Measurements from ENCODE around the gene NFATC1.

DNA sequence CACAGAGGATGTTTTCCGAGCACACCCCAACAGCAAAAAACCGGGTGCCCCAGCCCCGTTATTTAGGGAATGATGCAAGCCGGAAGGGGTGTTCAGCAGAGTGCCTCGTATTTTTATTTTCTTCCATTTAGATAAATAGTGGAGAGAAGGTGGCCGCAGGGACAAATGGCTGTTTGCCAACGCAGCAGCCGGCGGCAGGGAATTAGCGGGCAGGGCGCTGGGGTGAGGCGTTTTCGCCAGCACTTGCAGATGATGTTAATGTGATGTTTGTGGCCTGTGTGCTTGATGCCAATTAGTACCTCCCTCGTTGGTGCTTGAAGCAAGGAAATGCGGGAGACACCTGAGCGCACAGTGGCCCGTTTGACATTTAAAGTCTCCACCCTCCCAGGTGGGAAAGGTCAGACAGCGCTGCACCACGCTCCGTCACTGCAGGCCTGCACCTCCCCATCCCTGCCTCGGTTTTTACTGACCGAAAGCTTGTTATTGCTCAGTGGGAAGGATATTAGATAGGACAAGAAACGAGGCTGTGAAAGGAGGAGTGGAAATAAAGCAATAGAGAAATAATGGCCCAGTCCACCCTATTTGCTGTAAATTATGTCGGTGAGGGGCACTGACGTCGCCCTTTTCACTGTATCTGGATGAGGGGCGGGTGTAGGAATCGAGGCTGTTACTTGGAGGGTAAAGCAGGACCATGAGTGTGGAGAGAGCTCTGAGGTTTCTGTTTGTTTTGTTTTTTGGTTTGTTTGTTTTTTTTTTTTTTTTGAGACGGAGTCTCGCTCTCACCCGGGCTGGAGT lies 39.1 kb downstream of the NFATC1 start:
- TF ChIP-seq EZH2phosphoT487 (IDR thresholded peaks at IDR 0.05; ENCODE audit: low read depth), result no peak
- TF ChIP-seq, protein P1, sequence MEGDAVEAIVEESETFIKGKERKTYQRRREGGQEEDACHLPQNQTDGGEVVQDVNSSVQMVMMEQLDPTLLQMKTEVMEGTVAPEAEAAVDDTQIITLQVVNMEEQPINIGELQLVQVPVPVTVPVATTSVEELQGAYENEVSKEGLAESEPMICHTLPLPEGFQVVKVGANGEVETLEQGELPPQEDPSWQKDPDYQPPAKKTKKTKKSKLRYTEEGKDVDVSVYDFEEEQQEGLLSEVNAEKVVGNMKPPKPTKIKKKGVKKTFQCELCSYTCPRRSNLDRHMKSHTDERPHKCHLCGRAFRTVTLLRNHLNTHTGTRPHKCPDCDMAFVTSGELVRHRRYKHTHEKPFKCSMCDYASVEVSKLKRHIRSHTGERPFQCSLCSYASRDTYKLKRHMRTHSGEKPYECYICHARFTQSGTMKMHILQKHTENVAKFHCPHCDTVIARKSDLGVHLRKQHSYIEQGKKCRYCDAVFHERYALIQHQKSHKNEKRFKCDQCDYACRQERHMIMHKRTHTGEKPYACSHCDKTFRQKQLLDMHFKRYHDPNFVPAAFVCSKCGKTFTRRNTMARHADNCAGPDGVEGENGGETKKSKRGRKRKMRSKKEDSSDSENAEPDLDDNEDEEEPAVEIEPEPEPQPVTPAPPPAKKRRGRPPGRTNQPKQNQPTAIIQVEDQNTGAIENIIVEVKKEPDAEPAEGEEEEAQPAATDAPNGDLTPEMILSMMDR (IDR thresholded peaks at IDR 0.05; ENCODE audit: low read depth, low read length), result no peak

Measured in OCI-LY3 (cell line).